ENCODE results near the gene RNF123. TPM values are rescaled to one million over a fixed set of nuclear protein-coding genes. Genes with fewer than 3 reads are reported as not detected.

RNF123 gene
- total RNA-seq, 6 experiments from 2014 or later, result 35.3 to 44.2 (median 39.8) TPM

DNA sequence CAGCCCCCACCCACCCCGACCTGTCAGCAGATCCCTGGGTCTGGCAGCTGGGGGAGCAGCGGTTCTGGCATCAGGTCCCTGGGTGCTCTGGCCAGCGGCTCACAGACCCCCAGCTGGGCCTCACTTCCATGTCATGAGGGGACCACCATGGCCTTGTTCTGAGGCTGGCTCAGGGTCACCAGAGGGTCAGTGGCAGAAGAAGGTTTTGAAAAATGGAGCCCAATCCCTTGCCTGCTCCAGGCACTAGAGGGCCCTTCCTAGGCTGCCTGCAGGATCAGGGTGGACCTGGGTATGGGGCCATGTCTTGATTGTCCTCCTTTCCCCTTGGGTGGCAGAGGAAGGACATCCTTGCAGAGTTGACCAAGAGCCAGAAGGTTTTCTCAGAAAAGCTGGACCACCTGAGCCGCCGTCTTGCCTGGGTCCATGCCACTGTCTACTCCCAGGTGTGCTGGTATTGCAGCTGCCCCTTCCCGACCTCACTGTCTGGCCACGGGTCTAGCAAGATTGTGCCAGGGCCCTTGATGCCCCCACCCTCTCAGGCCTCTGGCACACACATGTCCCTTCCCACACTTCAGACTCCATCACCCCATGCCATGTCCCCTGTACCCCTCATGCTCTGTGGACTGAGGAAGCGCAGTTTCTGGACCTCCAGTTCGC is 17.2 kb downstream of the RNF123 start:
- no peak overlapping the region for H3K27ac Mint-ChIP-seq
- no peaks in the 10 kb centered on the region for H3K9me3 Mint-ChIP-seq
- no peak for DNase-seq
- H3K4me1 Mint-ChIP-seq (ENCODE audit: low read depth), result peaks cover 12% of the 10 kb centered on the region
- peaks cover 1% of the 10 kb centered on the region for H3K27me3 Mint-ChIP-seq (ENCODE audit: insufficient read depth)
- H3K36me3 Mint-ChIP-seq (ENCODE audit: low read depth), result no peaks in the 10 kb centered on the region
- H3K4me3 Mint-ChIP-seq, result no peak overlapping the region
- no peak for TF ChIP-seq CTCF (IDR thresholded peaks at IDR 0.05)

DNA sequence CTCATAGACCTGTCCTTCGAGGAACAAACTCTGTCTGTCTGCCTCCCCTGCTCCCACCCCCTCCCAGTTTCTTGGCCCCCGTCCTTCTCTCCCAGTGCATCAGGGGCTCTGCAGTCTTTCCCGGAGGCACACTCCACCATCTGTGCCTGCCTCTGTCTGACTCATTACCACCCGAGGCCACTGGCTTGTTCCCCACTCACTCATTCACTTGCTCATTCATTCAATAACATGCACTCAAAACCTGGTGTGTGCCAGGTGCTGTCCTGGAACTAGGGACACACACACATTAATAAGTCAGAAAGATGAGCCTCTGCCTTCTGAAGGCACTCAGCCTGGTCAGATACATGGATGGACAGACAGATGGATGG is 17.7 kb downstream of the RNF123 start:
- DNase-seq, result peak; percentile 47
- H3K27me3 Mint-ChIP-seq (ENCODE audit: insufficient read depth), result peaks cover 1% of the 10 kb centered on the region
- TF ChIP-seq CTCF (IDR thresholded peaks at IDR 0.05), result no peak
- H3K36me3 Mint-ChIP-seq (ENCODE audit: low read depth), result no peaks in the 10 kb centered on the region
- H3K4me1 Mint-ChIP-seq (ENCODE audit: low read depth), result peaks cover 12% of the 10 kb centered on the region
- no peak overlapping the region for H3K27ac Mint-ChIP-seq
- no peaks in the 10 kb centered on the region for H3K9me3 Mint-ChIP-seq
- H3K4me3 Mint-ChIP-seq, result no peak overlapping the region

GRCh38 chr3:49709852-49710251 is 20.5 kb downstream of the RNF123 start:
- Mint-ChIP-seq H3K9me3 (no peaks in the 10 kb centered on the region), H3K4me3 (no peak overlapping the region), H3K27me3 (ENCODE audit: insufficient read depth) (peaks cover 3% of the 10 kb centered on the region), H3K36me3 (ENCODE audit: low read depth) (no peaks in the 10 kb centered on the region), H3K4me1 (ENCODE audit: low read depth) (peaks cover 12% of the 10 kb centered on the region), H3K27ac (no peak overlapping the region)
- no peak for TF ChIP-seq CTCF (IDR thresholded peaks at IDR 0.05)
- DNase-seq, result no peak

DNA sequence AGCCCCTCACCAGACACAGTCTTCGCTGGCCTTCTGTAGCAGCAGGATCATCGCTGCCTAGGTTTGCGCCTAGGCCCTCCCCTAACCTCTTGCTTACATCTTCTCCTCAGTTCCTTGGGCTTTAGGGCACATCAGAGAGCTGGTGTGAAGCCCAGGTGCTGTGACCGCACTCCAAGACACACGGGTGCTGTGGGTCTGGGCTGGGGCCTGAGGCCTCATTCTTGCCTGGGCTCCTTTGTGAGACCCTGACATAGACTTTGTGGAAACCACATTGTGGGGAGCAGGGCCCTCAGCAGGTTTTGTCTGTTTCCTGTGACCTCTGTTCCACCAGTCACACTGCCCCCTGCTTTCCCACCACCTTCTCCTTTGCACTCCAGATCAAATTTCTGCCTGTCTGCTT is 22.1 kb downstream of the RNF123 start:
- Mint-ChIP-seq H3K4me1 (ENCODE audit: low read depth) (peaks cover 12% of the 10 kb centered on the region), H3K36me3 (ENCODE audit: low read depth) (no peaks in the 10 kb centered on the region), H3K4me3 (no peak overlapping the region), H3K27ac (no peak overlapping the region), H3K9me3 (no peaks in the 10 kb centered on the region), H3K27me3 (ENCODE audit: insufficient read depth) (peaks cover 3% of the 10 kb centered on the region)
- no peak for DNase-seq
- no peak for TF ChIP-seq CTCF (IDR thresholded peaks at IDR 0.05)

- Mint-ChIP-seq H3K27ac (no peak overlapping the region), H3K36me3 (ENCODE audit: low read depth) (no peaks in the 10 kb centered on the region), H3K4me1 (ENCODE audit: low read depth) (peaks cover 7% of the 10 kb centered on the region), H3K9me3 (no peaks in the 10 kb centered on the region), H3K27me3 (ENCODE audit: insufficient read depth) (peaks cover 3% of the 10 kb centered on the region), H3K4me3 (no peak overlapping the region)
- no peak for TF ChIP-seq CTCF (IDR thresholded peaks at IDR 0.05)
- DNase-seq, result no peak
Observed at GRCh38 chr3:49712166-49712565, 22.8 kb downstream of the RNF123 start.
